Mesothelial cell of epicardium (in vitro differentiated cells): ENCODE measurements around the gene SNCA. TPM values are rescaled to one million over a fixed set of nuclear protein-coding genes. Genes with fewer than 3 reads are reported as not detected.

Source experiments
- DNase-seq, 2 experiments: peaks; one replicate each; pipeline ENCODE4 v3.0.0; 2021; ENCODE audit warnings: low spot score in 2 of 2; ENCODE audit not compliant: unreplicated experiment in 2 of 2
- H3K27ac Mint-ChIP-seq: 2 replicates; pipeline ENCODE4 v1.8.0; 2021; ENCODE audit warnings: mixed read lengths
- H3K27me3 Mint-ChIP-seq: 2 replicates; pipeline ENCODE4 v1.8.0; 2021; ENCODE audit warnings: low read depth, mixed read lengths
- H3K36me3 Mint-ChIP-seq: 2 replicates; pipeline ENCODE4 v1.8.0; 2021; ENCODE audit warnings: mixed read lengths
- H3K4me1 Mint-ChIP-seq: 2 replicates; pipeline ENCODE4 v1.8.0; 2021; ENCODE audit warnings: mixed read lengths
- H3K4me3 Mint-ChIP-seq: 2 replicates; pipeline ENCODE4 v1.8.0; 2021; ENCODE audit warnings: mild to moderate bottlenecking, moderate library complexity, mixed read lengths
- H3K9me3 Mint-ChIP-seq: 2 replicates; pipeline ENCODE4 v1.8.0; 2021; ENCODE audit warnings: mixed read lengths
- total RNA-seq: library from RNA; stranded (reverse); gene quantifications from 3 replicates; pipeline ENCODE4 v1.2.1, GENCODE V29; 2021
- TF ChIP-seq, protein P1 (sequence below): fragments of 200-600 bp; sonication (generic); IDR thresholded peaks from one replicate; pipeline ENCODE4 v1.5.0; 2021; ENCODE audit warnings: antibody characterized with exemption; ENCODE audit not compliant: unreplicated experiment

The SNCA gene
- total RNA-seq, 1 donor from 2014 or later: 14.8 TPM

DNA sequence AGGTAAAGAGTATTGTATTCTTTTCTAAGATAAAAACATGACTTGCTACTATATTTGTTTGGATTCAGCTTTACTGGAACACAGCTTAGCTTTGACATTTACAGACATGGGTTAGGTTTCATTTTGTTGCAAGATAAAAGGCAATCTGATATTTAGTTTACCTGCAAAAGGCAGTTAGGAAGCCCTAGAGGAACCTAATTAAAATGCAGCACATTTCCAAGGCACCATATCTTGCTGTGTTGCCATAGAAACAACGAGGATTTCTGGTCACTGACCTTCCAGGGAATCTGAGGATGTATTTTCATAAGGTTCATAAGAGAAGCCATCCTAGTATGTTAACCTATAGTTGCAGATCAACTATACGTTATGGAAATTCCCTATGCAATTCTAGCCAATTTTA, 116.0 kb downstream of the SNCA start:
- no peak overlapping the region for H3K27ac Mint-ChIP-seq
- H3K4me1 Mint-ChIP-seq: peaks cover 13% of the 10 kb centered on the region

DNA sequence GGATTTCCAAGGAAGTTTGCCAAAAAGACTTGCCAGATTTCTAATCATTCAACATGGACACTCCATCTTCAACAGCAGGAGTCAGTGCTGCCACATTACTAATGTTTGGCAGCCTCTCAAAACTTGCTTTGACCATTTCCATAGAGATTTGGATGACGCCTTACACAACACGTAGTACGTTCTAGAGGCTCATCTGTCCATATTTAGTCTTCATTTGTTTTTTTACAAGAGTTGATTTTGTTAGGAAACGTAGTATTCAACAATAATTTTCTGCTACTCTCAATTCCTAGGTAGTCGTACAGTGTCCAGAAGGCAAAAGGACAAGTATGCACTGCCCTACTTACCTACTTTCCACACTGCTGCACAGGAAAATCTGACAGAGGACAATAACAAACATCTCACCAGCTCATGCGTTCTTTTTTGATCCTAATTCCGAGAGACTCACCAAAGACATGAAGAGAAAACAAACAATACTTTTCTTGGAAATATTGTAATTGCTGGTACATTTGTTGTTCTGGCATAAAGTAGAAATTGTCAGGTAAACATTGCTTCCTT, 117.3 kb downstream of the SNCA start:
- Mint-ChIP-seq H3K36me3 (no peaks in the 10 kb centered on the region), H3K4me1 (peaks cover 13% of the 10 kb centered on the region), H3K9me3 (no peaks in the 10 kb centered on the region), H3K27ac (no peak overlapping the region), H3K4me3 (no peak overlapping the region), H3K27me3 (no peaks in the 10 kb centered on the region)
- no peak for DNase-seq
- TF ChIP-seq, protein P1, sequence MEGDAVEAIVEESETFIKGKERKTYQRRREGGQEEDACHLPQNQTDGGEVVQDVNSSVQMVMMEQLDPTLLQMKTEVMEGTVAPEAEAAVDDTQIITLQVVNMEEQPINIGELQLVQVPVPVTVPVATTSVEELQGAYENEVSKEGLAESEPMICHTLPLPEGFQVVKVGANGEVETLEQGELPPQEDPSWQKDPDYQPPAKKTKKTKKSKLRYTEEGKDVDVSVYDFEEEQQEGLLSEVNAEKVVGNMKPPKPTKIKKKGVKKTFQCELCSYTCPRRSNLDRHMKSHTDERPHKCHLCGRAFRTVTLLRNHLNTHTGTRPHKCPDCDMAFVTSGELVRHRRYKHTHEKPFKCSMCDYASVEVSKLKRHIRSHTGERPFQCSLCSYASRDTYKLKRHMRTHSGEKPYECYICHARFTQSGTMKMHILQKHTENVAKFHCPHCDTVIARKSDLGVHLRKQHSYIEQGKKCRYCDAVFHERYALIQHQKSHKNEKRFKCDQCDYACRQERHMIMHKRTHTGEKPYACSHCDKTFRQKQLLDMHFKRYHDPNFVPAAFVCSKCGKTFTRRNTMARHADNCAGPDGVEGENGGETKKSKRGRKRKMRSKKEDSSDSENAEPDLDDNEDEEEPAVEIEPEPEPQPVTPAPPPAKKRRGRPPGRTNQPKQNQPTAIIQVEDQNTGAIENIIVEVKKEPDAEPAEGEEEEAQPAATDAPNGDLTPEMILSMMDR: no peak

More for the DNA sequence above, 116.0 kb downstream of the SNCA start:
- H3K36me3 Mint-ChIP-seq: peaks cover 3% of the 10 kb centered on the region
- no peak for DNase-seq
- TF ChIP-seq, protein P1: no peak
- no peak overlapping the region for H3K4me3 Mint-ChIP-seq
- no peaks in the 10 kb centered on the region for H3K27me3 Mint-ChIP-seq
- peaks cover 4% of the 10 kb centered on the region for H3K9me3 Mint-ChIP-seq

DNA sequence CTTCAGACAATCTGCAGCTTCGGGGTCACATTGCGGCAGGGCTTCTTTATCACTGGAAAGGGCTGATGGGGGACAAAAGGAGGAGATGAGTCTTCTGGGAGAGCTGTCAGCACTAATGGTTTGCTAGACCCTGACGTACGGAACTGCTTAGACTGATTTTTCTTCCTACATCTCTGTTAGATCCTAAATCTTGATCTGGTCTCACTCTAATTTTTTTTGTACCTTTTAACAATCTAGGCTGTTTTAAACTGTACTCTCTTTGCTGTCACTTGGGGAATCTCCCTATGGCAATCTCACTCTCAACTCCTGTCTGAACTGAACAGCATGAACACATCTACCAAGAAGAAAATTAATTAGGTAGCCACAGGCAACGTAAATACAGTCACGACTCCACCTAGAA, 120.1 kb downstream of the SNCA start:
- peaks cover 31% of the 10 kb centered on the region for H3K4me1 Mint-ChIP-seq
- DNase-seq: no peak
- H3K27ac Mint-ChIP-seq: peak overlapping the region; percentile 14
- TF ChIP-seq, protein P1: no peak
- H3K36me3 Mint-ChIP-seq: no peaks in the 10 kb centered on the region
- H3K9me3 Mint-ChIP-seq: no peaks in the 10 kb centered on the region
- no peaks in the 10 kb centered on the region for H3K27me3 Mint-ChIP-seq
- no peak overlapping the region for H3K4me3 Mint-ChIP-seq

DNA sequence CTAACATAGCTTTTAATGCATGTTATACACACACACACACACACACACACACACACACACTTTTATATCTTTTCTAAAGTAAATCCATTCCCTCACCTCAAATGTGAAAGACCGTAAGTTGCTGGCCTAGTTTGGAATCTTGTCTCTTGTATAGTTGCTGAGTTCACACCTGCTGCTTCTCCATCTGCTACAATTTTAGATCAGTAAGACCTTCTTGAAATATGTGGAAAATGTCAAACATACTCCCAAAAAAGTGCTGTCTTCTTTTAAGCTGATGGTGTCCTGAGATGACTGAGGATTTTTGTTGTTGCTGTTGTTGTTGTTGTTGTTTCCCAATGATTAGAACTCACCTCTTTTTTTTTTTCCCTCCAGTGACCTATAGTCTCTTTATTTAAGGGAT, 121.3 kb downstream of the SNCA start:
- no peaks in the 10 kb centered on the region for H3K9me3 Mint-ChIP-seq
- TF ChIP-seq, protein P1: no peak
- no peaks in the 10 kb centered on the region for H3K27me3 Mint-ChIP-seq
- no peak overlapping the region for H3K27ac Mint-ChIP-seq
- H3K4me1 Mint-ChIP-seq: peaks cover 37% of the 10 kb centered on the region
- DNase-seq: no peak
- H3K4me3 Mint-ChIP-seq: no peak overlapping the region
- no peaks in the 10 kb centered on the region for H3K36me3 Mint-ChIP-seq

DNA sequence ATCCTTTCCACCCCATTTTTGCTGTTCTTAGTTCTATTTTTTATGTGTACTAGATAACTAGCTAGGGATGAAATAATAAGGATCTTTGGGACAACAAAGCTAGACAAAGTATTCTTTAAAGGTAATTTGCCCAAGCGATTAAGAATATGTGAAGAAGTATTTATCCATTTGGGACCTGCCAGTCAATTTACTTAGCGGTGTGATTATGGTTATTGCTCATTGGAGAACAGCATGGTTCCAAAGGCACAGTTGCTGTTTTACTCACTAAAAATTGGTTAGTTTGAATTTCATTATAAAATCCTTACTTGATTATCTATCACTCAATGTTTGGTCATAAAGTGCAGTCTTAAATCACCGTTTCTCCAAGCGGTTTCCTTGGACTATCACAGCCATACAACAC, 124.1 kb downstream of the SNCA start:
- no peak for DNase-seq
- Mint-ChIP-seq H3K4me1 (peaks cover 51% of the 10 kb centered on the region), H3K36me3 (no peaks in the 10 kb centered on the region), H3K27ac (peak overlapping the region; percentile 31), H3K4me3 (no peak overlapping the region), H3K27me3 (no peaks in the 10 kb centered on the region), H3K9me3 (no peaks in the 10 kb centered on the region)
- TF ChIP-seq, protein P1: no peak

DNA sequence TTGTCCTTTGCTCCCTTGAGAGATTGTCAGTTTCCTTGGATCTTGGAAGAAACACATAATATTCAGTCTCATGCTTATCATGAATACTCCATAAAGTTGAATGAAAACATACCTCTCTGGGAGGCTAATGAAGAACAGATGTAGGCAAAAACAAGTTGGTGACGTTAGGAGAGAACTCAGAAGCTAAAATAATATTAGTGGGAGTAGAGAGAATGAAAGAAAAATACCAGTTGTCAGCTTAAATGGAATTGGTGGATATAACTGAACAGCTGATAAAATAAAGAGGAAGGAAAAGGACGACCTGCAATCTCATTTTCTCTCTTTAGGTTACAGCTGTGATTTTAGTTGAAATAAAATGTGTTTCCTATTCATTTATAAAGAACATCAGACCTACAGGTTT, 124.8 kb downstream of the SNCA start:
- Mint-ChIP-seq H3K27ac (peak overlapping the region; percentile 86), H3K27me3 (no peaks in the 10 kb centered on the region), H3K4me3 (no peak overlapping the region), H3K9me3 (no peaks in the 10 kb centered on the region), H3K4me1 (peaks cover 45% of the 10 kb centered on the region), H3K36me3 (no peaks in the 10 kb centered on the region)
- TF ChIP-seq, protein P1: no peak
- DNase-seq: no peak
